Inflammatory macrophage (primary cell): ENCODE results near the gene C5AR1.

Experiments used
- DNase-seq, 2 donors: peaks; one replicate each; pipeline ENCODE4 v3.0.0-alpha.2; 2020 to 2022

Gene C5AR1

GRCh38 chr19:47370045-47370611, 60.5 kb downstream of the C5AR1 start:
- DNase-seq: peak; percentile 75 to 76

- DNase-seq: no peak
Measured at GRCh38 chr19:47371261-47371660, 61.6 kb downstream of the C5AR1 start.
